Measurements from ENCODE around the gene RBM44. TPM values are rescaled to one million over a fixed set of nuclear protein-coding genes. Genes with fewer than 3 reads are reported as not detected.
A peak's percentile ranks its signal among the peaks of the same experiment; 100 is the strongest.
"Not testable (repeated sequence)": the region's sequence is repeated elsewhere in the genome, so short reads cannot be mapped to it uniquely, and the experiment has no call there.

The RBM44 gene
- total and polyA plus RNA-seq, 8 donors, result 0.41 to 1.6 (median 1.1) TPM

DNA sequence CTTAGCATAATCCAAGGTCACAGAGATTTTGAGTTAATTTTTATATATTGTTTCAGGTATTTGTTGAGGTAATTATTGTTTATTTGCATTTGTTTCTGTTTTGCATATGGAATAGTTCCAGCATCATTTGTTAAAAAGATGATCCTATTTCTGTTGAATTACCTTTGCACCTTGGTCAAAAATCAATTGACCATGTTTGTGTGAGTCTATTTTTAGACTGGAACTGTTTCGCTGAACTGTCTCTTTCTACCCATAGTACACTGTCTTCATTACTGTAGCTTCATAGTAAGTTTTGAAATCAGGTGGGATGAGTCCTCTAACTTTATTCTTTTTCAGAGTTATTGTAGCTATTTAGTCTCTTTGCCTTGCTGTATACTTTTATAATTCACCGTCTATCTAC lies 31.9 kb downstream of the RBM44 start:
- no peak for ATAC-seq
- DNase-seq, result no peak
- Histone ChIP-seq H3K4me3 (no peak overlapping the region), H3K4me1 (no peaks in the 10 kb centered on the region), H3K36me3 (no peaks in the 10 kb centered on the region), H3K9me3 (no peaks in the 10 kb centered on the region), H3K27me3 (no peaks in the 10 kb centered on the region), H3K27ac (no peak overlapping the region)
- intact Hi-C loops (cut with DNase I), result no loop called here
- TF ChIP-seq, protein P1, sequence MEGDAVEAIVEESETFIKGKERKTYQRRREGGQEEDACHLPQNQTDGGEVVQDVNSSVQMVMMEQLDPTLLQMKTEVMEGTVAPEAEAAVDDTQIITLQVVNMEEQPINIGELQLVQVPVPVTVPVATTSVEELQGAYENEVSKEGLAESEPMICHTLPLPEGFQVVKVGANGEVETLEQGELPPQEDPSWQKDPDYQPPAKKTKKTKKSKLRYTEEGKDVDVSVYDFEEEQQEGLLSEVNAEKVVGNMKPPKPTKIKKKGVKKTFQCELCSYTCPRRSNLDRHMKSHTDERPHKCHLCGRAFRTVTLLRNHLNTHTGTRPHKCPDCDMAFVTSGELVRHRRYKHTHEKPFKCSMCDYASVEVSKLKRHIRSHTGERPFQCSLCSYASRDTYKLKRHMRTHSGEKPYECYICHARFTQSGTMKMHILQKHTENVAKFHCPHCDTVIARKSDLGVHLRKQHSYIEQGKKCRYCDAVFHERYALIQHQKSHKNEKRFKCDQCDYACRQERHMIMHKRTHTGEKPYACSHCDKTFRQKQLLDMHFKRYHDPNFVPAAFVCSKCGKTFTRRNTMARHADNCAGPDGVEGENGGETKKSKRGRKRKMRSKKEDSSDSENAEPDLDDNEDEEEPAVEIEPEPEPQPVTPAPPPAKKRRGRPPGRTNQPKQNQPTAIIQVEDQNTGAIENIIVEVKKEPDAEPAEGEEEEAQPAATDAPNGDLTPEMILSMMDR (IDR thresholded peaks at IDR 0.05), result no peak

DNA sequence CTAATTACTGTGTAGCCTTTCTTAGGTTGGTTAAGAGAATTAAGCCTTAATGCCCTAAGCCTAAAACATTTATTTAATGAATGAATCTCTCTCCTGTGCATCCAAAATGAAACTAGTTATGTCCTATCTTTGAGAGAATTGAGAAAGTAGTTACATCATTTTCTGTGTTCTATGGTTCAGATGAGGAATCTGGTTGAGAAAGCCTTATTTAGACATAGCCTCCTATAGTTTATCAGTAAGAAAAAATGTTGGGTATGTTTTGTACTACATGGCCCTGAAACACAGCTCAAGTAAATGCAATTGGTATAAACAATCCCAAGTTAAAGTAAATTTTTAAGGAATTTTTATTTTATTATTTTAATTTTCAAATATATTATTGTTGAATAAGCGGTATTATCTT lies 35.0 kb downstream of the RBM44 start:
- Histone ChIP-seq H3K4me1 (no peaks in the 10 kb centered on the region), H3K27me3 (no peaks in the 10 kb centered on the region), H3K9me3 (no peaks in the 10 kb centered on the region), H3K36me3 (no peaks in the 10 kb centered on the region), H3K27ac (no peak overlapping the region), H3K4me3 (no peak overlapping the region)
- intact Hi-C loops (cut with DNase I), result no loop called here
- TF ChIP-seq, protein P1 (IDR thresholded peaks at IDR 0.05), result no peak
- ATAC-seq (no peak), DNase-seq (no peak)

DNA sequence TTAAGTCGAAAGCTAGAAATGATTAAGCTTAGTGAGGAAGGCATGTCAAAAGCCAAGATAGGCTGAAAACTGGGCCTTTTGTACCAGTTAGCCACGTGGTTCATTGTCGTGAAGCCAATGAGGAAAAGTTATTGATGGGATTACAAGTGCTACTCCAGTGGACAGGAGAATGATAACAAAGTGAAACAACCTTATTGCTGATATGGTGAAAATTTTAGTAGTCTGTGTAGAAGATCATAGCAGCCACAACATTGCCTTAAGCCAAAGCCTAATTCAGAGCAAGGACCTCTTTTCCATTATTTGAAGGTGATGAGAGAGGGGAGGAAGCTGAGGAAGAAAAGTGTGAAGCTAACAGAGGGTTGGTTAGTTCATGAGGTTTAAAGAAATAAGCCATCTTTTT lies 36.8 kb downstream of the RBM44 start:
- DNase-seq, result no peak
- H3K9me3 ChIP-seq, result no peaks in the 10 kb centered on the region
- TF ChIP-seq, protein P1 (IDR thresholded peaks at IDR 0.05), result no peak
- H3K4me3 ChIP-seq, result no peak overlapping the region
- H3K27ac ChIP-seq, result no peak overlapping the region
- intact Hi-C loops (cut with DNase I), result no loop called here
- ATAC-seq, result no peak
- H3K4me1 ChIP-seq, result no peaks in the 10 kb centered on the region
- no peaks in the 10 kb centered on the region for H3K36me3 ChIP-seq
- H3K27me3 ChIP-seq, result no peaks in the 10 kb centered on the region

DNA sequence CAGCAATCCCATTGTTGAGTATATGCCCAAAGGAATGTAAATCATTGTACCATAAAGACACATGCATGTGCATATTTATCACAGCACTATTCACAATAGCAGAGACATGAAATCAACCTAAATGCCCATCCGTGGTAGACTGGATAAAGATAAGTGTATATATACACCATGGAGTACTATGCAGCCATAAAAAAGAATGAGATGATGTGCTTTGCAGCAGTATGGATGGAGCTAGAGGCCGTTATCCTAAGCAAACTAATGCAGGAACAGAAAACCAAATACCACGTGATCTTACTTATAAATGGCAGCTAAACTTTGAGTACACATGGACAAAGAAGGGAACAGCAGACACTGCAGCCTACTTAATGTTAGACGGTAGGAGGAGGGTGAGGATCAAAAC lies 42.5 kb downstream of the RBM44 start:
- H3K27me3 ChIP-seq, result no peaks in the 10 kb centered on the region
- no peak overlapping the region for H3K27ac ChIP-seq
- no peak for ATAC-seq
- intact Hi-C loops (cut with DNase I), result no loop called here
- H3K36me3 ChIP-seq, result no peaks in the 10 kb centered on the region
- H3K4me1 ChIP-seq, result no peaks in the 10 kb centered on the region
- no peak overlapping the region for H3K4me3 ChIP-seq
- no peaks in the 10 kb centered on the region for H3K9me3 ChIP-seq
- TF ChIP-seq, protein P1 (IDR thresholded peaks at IDR 0.05), result no peak
- DNase-seq, result no peak

DNA sequence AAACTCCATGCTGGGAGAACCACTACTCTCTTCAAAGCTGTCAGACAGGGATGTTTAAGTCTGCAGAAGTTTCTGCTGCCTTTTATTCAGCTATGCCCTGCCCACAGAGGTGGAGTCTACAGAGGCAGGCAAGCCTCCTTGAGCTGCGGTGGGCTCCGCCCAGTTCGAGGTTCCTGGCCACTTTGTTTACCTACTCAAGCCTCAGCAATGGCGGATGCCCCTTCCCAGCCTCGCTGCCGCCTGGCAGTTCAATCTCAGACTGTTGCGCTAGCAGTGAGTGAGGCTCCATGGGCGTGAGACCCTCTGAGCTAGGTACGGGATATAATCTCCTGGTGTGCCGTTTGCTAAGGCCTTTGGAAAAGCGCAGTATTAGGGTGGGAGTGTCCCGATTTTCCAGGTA lies 50.4 kb downstream of the RBM44 start:
- H3K27me3 ChIP-seq; ATAC-seq; H3K36me3 ChIP-seq; H3K4me3 ChIP-seq; intact Hi-C loops (cut with DNase I); H3K27ac ChIP-seq; H3K9me3 ChIP-seq; H3K4me1 ChIP-seq: not testable (repeated sequence)
- peak in 1 of 4 donors; percentile 52 for DNase-seq

DNA sequence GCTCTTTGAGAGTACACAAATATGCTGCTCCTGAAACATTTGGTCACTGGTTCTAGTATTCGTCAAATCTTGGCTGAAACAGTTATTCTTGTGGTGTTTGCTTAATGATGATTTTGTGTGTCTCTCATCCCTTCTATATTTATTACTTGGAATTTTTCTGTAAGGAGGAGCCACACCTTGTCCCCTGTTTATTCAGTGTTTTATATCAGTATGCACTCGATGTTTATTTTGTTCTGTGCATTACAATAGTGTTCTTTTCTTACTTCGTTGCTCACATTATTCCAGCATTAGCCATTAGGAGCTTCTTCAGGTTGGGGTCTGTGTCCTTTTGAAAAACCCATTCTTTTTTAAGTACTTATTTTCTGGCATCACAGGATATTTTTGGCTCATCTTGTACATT lies 55.7 kb downstream of the RBM44 start:
- H3K4me1 ChIP-seq, result peaks cover 0 to 9% of the 10 kb centered on the region in 2 donors
- peaks cover 0 to 17% of the 10 kb centered on the region in 2 donors for H3K27me3 ChIP-seq
- TF ChIP-seq, protein P1 (IDR thresholded peaks at IDR 0.05), result no peak
- ATAC-seq (no peak), DNase-seq (no peak)
- H3K4me3 ChIP-seq, result no peak overlapping the region
- H3K36me3 ChIP-seq, result no peaks in the 10 kb centered on the region
- H3K27ac ChIP-seq, result no peak overlapping the region
- H3K9me3 ChIP-seq, result no peaks in the 10 kb centered on the region
- intact Hi-C loops (cut with DNase I), result loop anchor here in 1 of 2 donors (10.0 kb wide), 1 partner anchor 411 kb away; no protein-coding TSS in a partner anchor
